Measurements from ENCODE around the gene SPTBN1. TPM values are rescaled to one million over a fixed set of nuclear protein-coding genes. Genes with fewer than 3 reads are reported as not detected.

Gene SPTBN1
- total and polyA plus RNA-seq, 9 of the 15 experiments (the other 6 are each of a cell fraction or from before 2014, with no cell fraction given): 8.9 to 66.8 (median 31.4) TPM

- TF ChIP-seq REST (IDR thresholded peaks at IDR 0.05; ENCODE audit: borderline replicate concordance) (no peak), REST (CRISPR knock-in tag; IDR thresholded peaks at IDR 0.05; ENCODE audit: low read depth) (no peak), NCOA6 (IDR thresholded peaks at IDR 0.05) (no peak), CHD4 (IDR thresholded peaks at IDR 0.05; ENCODE audit: insufficient read depth, insufficient replicate concordance, low read depth, low read length, poor library complexity, severe bottlenecking) (no peak), POLR3G (IDR thresholded peaks at IDR 0.05; ENCODE audit: extremely low read depth, insufficient read length, insufficient replicate concordance) (no peak), GTF3C2 (IDR thresholded peaks at IDR 0.05; ENCODE audit: borderline replicate concordance, extremely low read depth, insufficient read length) (no peak), NELFE (IDR thresholded peaks at IDR 0.05; ENCODE audit: insufficient read depth, insufficient read length) (no peak), FOXO4 (CRISPR knock-in tag; IDR thresholded peaks at IDR 0.05) (no peak), FOXK2 (conservative IDR thresholded peaks at IDR 0.05 in 1 of 2, IDR thresholded peaks at IDR 0.05 in 1 of 2; ENCODE audit: low read depth in 2 of 2) (no peak), TFAP4 (CRISPR knock-in tag; IDR thresholded peaks at IDR 0.05; ENCODE audit: borderline replicate concordance) (peak; percentile 86), BDP1 (IDR thresholded peaks at IDR 0.05; ENCODE audit: insufficient read depth, insufficient read length) (no peak), KDM2B (CRISPR knock-in tag; IDR thresholded peaks at IDR 0.05) (peak; percentile 54; the same call in 1 of the 2 replicates), ZNF445 (CRISPR knock-in tag; IDR thresholded peaks at IDR 0.05; ENCODE audit: low read depth) (no peak)
Measured at GRCh38 chr2:54558188-54559005, 102.3 kb downstream of the SPTBN1 start (continued).

Measured in K562 (cell line).